GM18511 (cell line): ENCODE measurements around the gene IFITM1.
A peak's percentile ranks its signal among the peaks of the same experiment; 100 is the strongest.
"Not testable (repeated sequence)": the region's sequence is repeated elsewhere in the genome, so short reads cannot be mapped to it uniquely, and the experiment has no call there.

Experiments
- ATAC-seq: cut with Tn5 transposase; IDR thresholded peaks from one replicate; pipeline ENCODE4 v1.9.1; 2021; ENCODE audit warnings: mild to moderate bottlenecking, moderate library complexity; ENCODE audit not compliant: unreplicated experiment

The IFITM1 gene

DNA sequence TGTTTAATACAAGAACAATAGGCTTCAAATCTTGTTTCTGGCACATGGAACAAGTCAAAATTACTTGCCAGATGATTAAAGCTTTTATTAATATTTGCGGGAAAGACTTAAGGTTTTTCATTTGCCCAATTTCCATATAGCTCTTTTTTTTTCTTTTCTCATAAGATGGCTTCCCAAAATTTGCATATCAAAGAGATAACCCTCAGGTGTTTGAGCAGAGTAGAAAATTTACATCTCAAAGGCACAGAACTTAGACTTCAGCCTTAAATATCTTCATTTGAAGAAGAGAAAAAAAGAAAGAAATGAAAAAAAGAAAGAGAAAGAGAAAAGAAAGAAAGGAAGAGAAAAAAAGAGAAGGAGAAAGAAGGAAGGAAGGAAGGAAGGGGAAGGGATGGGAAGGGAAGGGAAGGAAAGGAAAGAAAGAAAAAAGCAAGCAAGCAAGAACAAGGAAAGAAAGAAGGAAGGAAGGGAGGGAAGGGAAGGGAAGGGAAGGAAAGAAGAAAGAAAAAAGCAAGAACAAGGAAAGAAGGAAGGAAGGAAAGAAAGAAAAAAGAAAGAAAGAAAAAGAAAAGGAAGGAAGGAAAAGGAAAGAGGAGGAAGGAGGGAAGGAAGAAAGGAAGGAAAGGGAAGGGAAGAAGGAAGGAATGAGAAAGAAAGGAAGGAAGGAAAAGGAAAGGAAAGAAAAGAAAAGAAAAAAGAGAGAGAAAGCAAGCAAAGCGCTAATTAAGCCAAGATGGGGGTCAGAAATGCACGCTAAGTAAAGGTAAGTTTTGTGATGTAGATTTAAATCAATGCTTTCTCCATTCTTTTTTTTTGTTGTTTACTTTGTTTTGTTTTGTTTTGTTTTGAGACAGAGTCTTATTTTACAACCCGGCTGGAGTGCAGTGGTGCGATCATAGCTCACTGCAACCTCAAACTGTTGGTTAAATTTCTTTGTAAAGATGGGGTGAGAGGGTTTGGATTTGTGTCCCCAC, 27.0 kb downstream of the IFITM1 start:
- no peak for ATAC-seq

DNA sequence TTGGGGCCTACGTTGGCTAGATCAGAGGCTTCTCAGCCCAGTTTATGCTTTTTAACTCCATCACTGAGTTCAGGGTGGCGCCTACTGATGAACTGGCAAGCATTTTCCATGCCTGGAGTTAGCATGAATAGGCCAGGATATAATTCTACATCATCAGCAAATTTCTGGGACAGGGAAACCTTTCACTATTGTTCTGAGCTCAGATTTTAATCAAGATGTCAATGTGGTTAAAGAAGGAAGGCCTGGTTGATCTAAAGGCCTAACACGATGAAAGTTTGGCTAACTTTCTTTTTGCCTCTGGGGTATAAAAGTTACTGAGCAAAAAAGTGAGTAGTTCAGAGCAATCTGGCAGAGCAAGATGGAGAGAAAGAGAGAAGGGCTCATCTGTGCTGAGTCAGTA, 28.5 kb downstream of the IFITM1 start:
- no peak for ATAC-seq

- ATAC-seq = no peak
Measured at GRCh38 chr11:344836-345578, 31.2 kb downstream of the IFITM1 start.

DNA sequence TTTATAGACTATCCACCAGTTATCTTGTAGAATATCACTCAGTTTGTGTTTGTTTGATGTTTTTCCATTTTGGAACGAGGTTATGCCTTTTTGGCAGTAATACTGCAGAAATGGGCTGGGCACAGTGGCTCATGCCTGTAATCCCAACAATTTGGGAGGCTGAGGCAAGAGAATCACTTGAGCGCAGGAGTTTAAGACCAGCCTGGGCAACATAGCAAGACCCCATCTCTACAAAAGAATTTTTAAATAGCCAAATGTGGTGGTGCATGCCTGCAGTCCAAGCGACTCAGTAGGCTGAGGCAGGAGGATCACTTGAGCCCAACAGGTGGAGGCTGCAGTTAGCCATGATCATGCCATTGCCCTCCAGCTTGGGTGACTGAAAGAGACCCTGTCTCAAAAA, 32.7 kb downstream of the IFITM1 start:
- ATAC-seq = no peak

DNA sequence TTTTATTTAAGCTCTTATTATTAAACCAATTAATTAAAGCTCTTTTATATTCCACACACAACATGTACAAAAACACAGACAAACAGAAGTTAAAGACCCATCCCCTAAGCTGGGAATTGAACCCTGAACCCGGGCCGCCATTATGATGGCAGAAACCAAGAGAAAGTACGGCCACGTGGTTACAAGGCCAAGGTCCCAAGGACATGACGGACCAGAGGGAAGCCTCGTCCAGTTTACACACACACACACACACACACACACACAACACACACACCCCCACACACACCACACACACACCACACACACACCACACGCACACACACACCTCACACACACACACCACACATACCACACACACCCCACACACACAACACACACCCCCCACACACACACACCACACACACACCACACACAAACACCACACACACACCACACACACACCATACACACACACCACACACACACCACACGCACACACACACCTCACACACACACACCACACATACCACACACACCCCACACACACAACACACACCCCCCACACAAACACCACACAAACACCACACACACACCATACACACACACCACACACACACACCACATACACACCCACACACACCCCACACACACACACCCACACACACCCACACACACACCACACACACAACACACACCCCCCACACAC, 35.6 kb downstream of the IFITM1 start:
- not testable (repeated sequence) for ATAC-seq

GRCh38 chr11:350033-350722, 36.3 kb downstream of the IFITM1 start:
- peak; percentile 25 for ATAC-seq

- ATAC-seq = peak; percentile 57
Measured at GRCh38 chr11:350723-351255, 36.9 kb downstream of the IFITM1 start.

GRCh38 chr11:351411-351810, 37.6 kb downstream of the IFITM1 start:
- no peak for ATAC-seq

- no peak for ATAC-seq
Measured at GRCh38 chr11:352456-353031, 38.7 kb downstream of the IFITM1 start.

DNA sequence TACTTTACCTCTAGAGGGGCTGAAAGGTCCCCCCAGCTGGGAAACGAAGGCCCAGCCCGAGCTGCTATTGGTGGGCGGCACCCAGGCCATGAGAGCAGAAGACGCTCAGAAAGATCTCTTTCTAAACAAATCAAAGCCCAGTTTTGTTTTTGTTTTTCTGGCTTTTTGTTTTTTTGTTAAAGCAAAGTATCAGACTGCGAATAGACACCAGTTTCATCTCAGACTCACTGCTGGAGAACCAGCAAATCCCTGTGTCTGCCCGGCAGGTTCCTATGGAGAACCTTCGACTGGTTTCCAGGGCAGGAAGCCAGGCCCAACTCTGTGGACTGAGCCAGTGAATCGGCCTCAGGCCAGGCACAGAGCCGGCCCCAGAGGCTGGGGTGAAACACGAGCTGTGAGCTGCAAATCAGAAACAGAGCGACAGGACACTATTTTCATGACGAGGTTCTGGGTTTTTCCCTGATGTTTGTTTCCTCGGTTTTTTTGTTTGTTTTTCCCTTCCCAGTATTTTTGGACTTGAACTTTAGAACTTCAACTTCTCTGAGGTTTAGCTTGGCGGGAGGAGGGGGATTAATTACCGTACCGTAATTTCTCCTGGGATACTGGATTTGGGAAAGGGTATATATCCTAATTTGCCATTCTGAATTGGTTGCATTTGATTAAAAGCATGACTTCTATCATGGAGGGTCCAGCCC, 39.5 kb downstream of the IFITM1 start:
- ATAC-seq = no peak

DNA sequence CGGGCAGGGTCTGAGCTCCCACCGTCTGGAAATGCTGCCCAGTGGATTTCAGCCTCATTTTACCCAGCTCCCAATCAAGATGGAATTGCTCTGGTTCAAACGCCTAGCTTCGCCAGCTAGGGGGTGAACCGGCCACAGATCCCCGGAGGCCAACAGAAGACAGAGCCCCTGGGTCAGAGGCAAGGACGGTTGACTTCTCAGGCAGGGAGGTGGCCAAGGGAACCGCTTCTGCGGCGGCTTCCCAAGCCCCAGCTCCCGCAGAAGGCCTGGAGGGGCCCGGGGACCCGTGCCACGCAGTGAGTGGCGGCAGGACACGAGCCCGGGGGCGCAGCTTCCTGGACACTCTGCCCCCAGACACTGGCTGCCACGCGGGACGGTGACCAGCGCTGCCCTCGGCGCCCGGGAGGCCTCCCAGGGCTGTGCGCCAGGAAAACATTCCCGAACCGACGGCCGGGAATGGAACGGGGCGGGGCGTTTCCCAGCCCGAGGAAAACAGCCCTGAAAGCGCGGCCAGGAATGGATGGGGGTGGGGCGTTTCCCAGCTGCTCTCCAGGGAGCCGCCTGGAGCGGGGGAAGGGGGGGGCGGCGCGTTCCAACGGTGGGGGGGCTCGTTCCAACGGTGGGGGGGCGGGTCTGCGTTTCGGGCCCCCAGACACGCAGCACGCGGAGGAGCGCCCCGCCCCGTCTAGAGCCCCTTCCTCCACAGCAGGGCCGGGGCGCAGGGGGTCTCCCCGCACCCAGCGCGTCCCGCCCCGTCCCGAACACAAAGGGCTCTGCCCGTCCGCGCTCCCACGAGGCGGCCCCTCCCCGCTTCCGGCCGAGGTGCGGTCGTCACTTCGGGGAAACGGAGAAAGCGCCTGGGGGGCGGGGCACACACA, 42.0 kb downstream of the IFITM1 start:
- no peak for ATAC-seq

DNA sequence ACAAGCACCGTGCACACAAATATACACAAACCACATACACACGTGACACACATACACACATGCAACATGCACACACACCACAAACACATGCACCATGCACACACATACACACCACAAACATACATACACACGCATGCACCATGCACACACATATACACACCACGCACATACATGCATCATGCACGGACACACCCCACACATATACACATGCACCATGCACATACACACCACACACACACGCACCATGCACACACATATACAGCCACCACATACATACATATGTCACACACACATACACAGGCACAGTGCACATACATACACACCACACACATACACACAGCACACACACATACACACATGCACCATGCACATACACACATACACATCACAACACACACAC, 42.8 kb downstream of the IFITM1 start:
- no peak for ATAC-seq

GRCh38 chr11:357582-357981, 43.7 kb downstream of the IFITM1 start:
- ATAC-seq = no peak

- no peak for ATAC-seq
Measured at GRCh38 chr11:358129-358800, 44.4 kb downstream of the IFITM1 start.

- ATAC-seq = no peak
Measured at GRCh38 chr11:359181-359714, 45.4 kb downstream of the IFITM1 start.

GRCh38 chr11:360326-361280, 46.8 kb downstream of the IFITM1 start:
- no peak for ATAC-seq
